K562 (cell line): Measurements from ENCODE around the gene HCN3. TPM values are rescaled to one million over a fixed set of nuclear protein-coding genes. Genes with fewer than 3 reads are reported as not detected.

Source experiments
- ESRRB ChIP-seq: fragments of 250-450 bp; sonication (Bioruptor Pico); IDR thresholded peaks from 2 replicates; pipeline ENCODE4 v1.5.0; 2020; ENCODE audit warnings: mild to moderate bottlenecking, moderate library complexity, borderline replicate concordance
- EWSR1 ChIP-seq: fragments of 450-650 bp; IDR thresholded peaks from 2 replicates; pipeline ENCODE4 v1.6.1; 2018; ENCODE audit warnings: borderline replicate concordance, mild to moderate bottlenecking, low read depth, moderate library complexity; ENCODE audit not compliant: partially characterized antibody
- GTF2A2 ChIP-seq: IDR thresholded peaks from 2 replicates; pipeline ENCODE4 v1.6.1; 2016; ENCODE audit warnings: mild to moderate bottlenecking, missing genetic modification characterization, missing compliant biosample characterization
- KAT7 ChIP-seq: sonication (generic); formaldehyde crosslinking; IDR thresholded peaks from 2 replicates; pipeline ENCODE4 v1.8.0; 2022; ENCODE audit warnings: missing genetic modification reagents, mild to moderate bottlenecking, borderline replicate concordance
- MCM3 ChIP-seq: fragments of 450-650 bp; IDR thresholded peaks from 2 replicates; pipeline ENCODE4 v1.6.1; 2016
- PML ChIP-seq: IDR thresholded peaks from 2 replicates; pipeline ENCODE4 v1.6.1; 2012; ENCODE audit warnings: low read length, inconsistent platforms
- POLR2AphosphoS2 ChIP-seq: IDR thresholded peaks from 2 replicates; pipeline ENCODE4 v1.6.1; 2012; ENCODE audit warnings: low read length, improper control_type of control experiment
- POLR3G ChIP-seq: IDR thresholded peaks from 2 replicates; pipeline ENCODE4 v1.6.1; 2011; ENCODE audit not compliant: insufficient read length, insufficient replicate concordance; ENCODE audit errors: extremely low read depth
- RB1 ChIP-seq: fragments of 450-650 bp; IDR thresholded peaks from 2 replicates; pipeline ENCODE4 v1.6.1; 2017; ENCODE audit warnings: low read depth, mild to moderate bottlenecking
- SETDB1 ChIP-seq: IDR thresholded peaks from one replicate; pipeline ENCODE4 v1.6.1; 2012; ENCODE audit warnings: low read length, control low read depth, inconsistent platforms
- ZNF184 ChIP-seq: sonication (generic); formaldehyde crosslinking; IDR thresholded peaks from 2 replicates; pipeline ENCODE4 v1.5.0; 2020; ENCODE audit warnings: missing genetic modification reagents
- ZNF41 ChIP-seq: fragments of 250-450 bp; sonication (Bioruptor Pico); conservative IDR thresholded peaks from 2 replicates; pipeline ENCODE4 v1.4.0; 2020; ENCODE audit warnings: mild to moderate bottlenecking
- ZNF76 ChIP-seq: fragments of 250-450 bp; sonication (Bioruptor Pico); IDR thresholded peaks from 2 replicates; pipeline ENCODE4 v1.4.0; 2020; ENCODE audit warnings: mild to moderate bottlenecking, moderate library complexity, borderline replicate concordance
- polyA plus RNA-seq, 8 experiments: library from polyadenylated mRNA; depleted of rRNA in 4 of 8; stranded (reverse) in 5 of 8; unstranded in 3 of 8; fragments of >200 nt; fragmentation: Nextera tagmentation in 2 of 8; fragmentation: Illumina TruSeq in 1 of 8; extraction: Ambion mirVana in 2 of 8; extraction: Trizol in 1 of 8; gene quantifications; 2 replicates each; pipeline versions ENCODE4 v1.2.1 to v1.2.3, GENCODE V29; 2011 to 2014; ENCODE audit warnings: inconsistent platforms in 1 of 8, missing spikeins in 1 of 8
- total RNA-seq, 7 experiments: library from RNA; depleted of rRNA in 6 of 7; stranded (reverse); fragments of >200 nt in 6 of 7; fragmentation: Illumina TruSeq in 2 of 7; extraction: Trizol in 2 of 7; gene quantifications; 2 replicates each; pipeline versions ENCODE4 v1.2.1 to v1.2.3, GENCODE V29; 2011 to 2021; ENCODE audit warnings: low replicate concordance in 1 of 7
- TF ChIP-seq, protein P1 (sequence below), 3 experiments: fragments of 200-800 bp in 1 of 3; fragments of 250-450 bp in 1 of 3; fragments of 450-650 bp in 1 of 3; sonication (Bioruptor Pico) in 1 of 3; sonication (Bioruptor generic) in 1 of 3; formaldehyde crosslinking in 1 of 3; IDR thresholded peaks; 2 replicates each; pipeline versions ENCODE4 v1.6.1 to v1.8.0; 2016 to 2022; ENCODE audit warnings: mild to moderate bottlenecking in 2 of 3, missing genetic modification characterization in 2 of 3, missing compliant biosample characterization in 1 of 3, moderate library complexity in 1 of 3
- TF ChIP-seq, protein P2 (sequence below): sonication (generic); formaldehyde crosslinking; IDR thresholded peaks from 2 replicates; pipeline ENCODE4 v1.9.0; 2022; ENCODE audit warnings: mild to moderate bottlenecking, missing genetic modification reagents
- TF ChIP-seq, protein P3 (sequence below): fragments of 250-450 bp; sonication (Bioruptor Pico); IDR thresholded peaks from 2 replicates; pipeline ENCODE4 v1.8.0; 2021; ENCODE audit warnings: moderate library complexity, mild to moderate bottlenecking, inconsistent platforms
- TF ChIP-seq, protein P4 (sequence below): sonication (generic); formaldehyde crosslinking; IDR thresholded peaks from 2 replicates; pipeline ENCODE4 v1.8.0; 2022; ENCODE audit warnings: missing genetic modification reagents, mild to moderate bottlenecking, moderate library complexity, borderline replicate concordance

HCN3 gene
- total and polyA plus RNA-seq, 9 of the 15 experiments (the other 6 are each of a cell fraction or from before 2014, with no cell fraction given): 0.91 to 9.7 (median 3.9) TPM

DNA sequence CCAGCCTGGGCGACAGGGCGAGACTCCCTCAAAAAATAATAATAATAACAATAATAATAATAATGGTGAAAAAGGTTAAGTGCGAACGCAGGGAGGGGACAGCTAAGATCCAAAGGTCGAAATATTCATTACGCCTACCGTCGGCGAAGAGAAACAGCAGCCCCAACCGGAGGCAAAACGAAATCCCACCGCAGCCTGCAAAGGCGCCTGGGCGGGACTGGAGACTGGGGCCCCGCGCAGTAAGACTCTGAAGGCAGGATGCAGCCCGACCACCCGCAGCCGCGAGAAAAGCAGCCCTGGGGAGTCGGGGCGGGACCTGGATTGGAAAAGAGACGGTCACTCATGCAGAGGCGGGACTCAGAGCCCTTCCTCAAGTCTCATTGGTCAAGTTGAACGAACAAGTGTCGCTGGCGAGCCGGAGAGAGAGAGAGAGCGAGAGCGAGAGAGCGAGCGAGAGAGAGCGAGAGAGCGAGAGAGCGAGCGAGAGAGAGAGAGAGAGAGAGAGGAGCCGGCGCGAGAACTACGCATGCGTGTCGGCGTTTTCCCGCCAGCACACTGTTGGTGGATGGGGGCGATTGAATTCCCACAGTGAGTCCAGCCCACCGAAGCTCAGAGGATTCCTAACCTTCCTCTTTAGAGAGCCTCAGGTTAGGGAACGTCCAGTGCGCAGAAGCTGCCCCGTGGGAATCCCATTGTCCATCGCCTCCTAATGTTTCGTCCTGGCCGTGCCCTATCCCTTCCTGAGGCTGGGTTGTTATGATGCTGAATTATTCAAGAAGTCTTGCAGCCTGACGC lies 32.7 kb upstream of the HCN3 start (continued):
- TF ChIP-seq ZNF184 (CRISPR knock-in tag) (no peak), ESRRB (CRISPR knock-in tag) (no peak), ZNF76 (CRISPR knock-in tag) (no peak), POLR3G (no peak), EWSR1 (no peak), GTF2A2 (tag) (no peak), ZNF41 (CRISPR knock-in tag) (no peak), KAT7 (CRISPR knock-in tag) (peak; percentile 79), MCM3 (no peak), RB1 (peak; percentile 100), PML (peak; percentile 83), SETDB1 (no peak), POLR2AphosphoS2 (no peak)
- TF ChIP-seq, protein P1, sequence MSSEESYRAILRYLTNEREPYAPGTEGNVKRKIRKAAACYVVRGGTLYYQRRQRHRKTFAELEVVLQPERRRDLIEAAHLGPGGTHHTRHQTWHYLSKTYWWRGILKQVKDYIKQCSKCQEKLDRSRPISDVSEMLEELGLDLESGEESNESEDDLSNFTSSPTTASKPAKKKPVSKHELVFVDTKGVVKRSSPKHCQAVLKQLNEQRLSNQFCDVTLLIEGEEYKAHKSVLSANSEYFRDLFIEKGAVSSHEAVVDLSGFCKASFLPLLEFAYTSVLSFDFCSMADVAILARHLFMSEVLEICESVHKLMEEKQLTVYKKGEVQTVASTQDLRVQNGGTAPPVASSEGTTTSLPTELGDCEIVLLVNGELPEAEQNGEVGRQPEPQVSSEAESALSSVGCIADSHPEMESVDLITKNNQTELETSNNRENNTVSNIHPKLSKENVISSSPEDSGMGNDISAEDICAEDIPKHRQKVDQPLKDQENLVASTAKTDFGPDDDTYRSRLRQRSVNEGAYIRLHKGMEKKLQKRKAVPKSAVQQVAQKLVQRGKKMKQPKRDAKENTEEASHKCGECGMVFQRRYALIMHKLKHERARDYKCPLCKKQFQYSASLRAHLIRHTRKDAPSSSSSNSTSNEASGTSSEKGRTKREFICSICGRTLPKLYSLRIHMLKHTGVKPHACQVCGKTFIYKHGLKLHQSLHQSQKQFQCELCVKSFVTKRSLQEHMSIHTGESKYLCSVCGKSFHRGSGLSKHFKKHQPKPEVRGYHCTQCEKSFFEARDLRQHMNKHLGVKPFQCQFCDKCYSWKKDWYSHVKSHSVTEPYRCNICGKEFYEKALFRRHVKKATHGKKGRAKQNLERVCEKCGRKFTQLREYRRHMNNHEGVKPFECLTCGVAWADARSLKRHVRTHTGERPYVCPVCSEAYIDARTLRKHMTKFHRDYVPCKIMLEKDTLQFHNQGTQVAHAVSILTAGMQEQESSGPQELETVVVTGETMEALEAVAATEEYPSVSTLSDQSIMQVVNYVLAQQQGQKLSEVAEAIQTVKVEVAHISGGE (CRISPR knock-in tag; IDR thresholded peaks at IDR 0.05): peak in 1 of 3 experiments; percentile 62; a peak in 2 of 6 replicates
- TF ChIP-seq, protein P2, sequence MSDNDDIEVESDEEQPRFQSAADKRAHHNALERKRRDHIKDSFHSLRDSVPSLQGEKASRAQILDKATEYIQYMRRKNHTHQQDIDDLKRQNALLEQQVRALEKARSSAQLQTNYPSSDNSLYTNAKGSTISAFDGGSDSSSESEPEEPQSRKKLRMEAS (CRISPR knock-in tag): peak; percentile 94
- TF ChIP-seq, protein P3, sequence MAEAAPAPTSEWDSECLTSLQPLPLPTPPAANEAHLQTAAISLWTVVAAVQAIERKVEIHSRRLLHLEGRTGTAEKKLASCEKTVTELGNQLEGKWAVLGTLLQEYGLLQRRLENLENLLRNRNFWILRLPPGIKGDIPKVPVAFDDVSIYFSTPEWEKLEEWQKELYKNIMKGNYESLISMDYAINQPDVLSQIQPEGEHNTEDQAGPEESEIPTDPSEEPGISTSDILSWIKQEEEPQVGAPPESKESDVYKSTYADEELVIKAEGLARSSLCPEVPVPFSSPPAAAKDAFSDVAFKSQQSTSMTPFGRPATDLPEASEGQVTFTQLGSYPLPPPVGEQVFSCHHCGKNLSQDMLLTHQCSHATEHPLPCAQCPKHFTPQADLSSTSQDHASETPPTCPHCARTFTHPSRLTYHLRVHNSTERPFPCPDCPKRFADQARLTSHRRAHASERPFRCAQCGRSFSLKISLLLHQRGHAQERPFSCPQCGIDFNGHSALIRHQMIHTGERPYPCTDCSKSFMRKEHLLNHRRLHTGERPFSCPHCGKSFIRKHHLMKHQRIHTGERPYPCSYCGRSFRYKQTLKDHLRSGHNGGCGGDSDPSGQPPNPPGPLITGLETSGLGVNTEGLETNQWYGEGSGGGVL (CRISPR knock-in tag): no peak
- TF ChIP-seq, protein P4, sequence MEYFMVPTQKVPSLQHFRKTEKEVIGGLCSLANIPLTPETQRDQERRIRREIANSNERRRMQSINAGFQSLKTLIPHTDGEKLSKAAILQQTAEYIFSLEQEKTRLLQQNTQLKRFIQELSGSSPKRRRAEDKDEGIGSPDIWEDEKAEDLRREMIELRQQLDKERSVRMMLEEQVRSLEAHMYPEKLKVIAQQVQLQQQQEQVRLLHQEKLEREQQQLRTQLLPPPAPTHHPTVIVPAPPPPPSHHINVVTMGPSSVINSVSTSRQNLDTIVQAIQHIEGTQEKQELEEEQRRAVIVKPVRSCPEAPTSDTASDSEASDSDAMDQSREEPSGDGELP (CRISPR knock-in tag): peak; percentile 89
